ENCODE measurements around the gene SCFD2. TPM values are rescaled to one million over a fixed set of nuclear protein-coding genes. Genes with fewer than 3 reads are reported as not detected.

SCFD2 gene
- polyA plus RNA-seq, 3 donors from 2014 or later, result 13.0 to 22.8 (median 21.4) TPM

GRCh38 chr4:53130896-53131561 is 234.8 kb downstream of the SCFD2 start:
- Mint-ChIP-seq H3K4me3 (no peak overlapping the region), H3K36me3 (peaks cover 0 to 22% (median 12%) of the 10 kb centered on the region in 3 donors), H3K9me3 (peaks cover 0 to 1% (median 0%) of the 10 kb centered on the region in 6 donors), H3K27ac (no peak overlapping the region), H3K27me3 (ENCODE audit: low read depth in 3 of 3) (no peaks in the 10 kb centered on the region), H3K4me1 (no peaks in the 10 kb centered on the region)
- DNase-seq, result no peak

- Mint-ChIP-seq H3K9me3 (no peaks in the 10 kb centered on the region), H3K27ac (no peak overlapping the region), H3K4me1 (no peaks in the 10 kb centered on the region), H3K27me3 (ENCODE audit: low read depth in 3 of 3) (no peaks in the 10 kb centered on the region), H3K36me3 (peaks cover 0 to 26% (median 9%) of the 10 kb centered on the region in 3 donors), H3K4me3 (no peak overlapping the region)
- DNase-seq, result no peak
Observed at GRCh38 chr4:53128706-53129357, 237.0 kb downstream of the SCFD2 start.

GRCh38 chr4:53128231-53128630 is 237.6 kb downstream of the SCFD2 start:
- H3K4me3 Mint-ChIP-seq, result no peak overlapping the region
- H3K4me1 Mint-ChIP-seq, result no peaks in the 10 kb centered on the region
- DNase-seq, result no peak
- no peaks in the 10 kb centered on the region for H3K27me3 Mint-ChIP-seq (ENCODE audit: low read depth in 3 of 3)
- no peak overlapping the region for H3K27ac Mint-ChIP-seq
- no peaks in the 10 kb centered on the region for H3K9me3 Mint-ChIP-seq
- peaks cover 0 to 22% (median 7%) of the 10 kb centered on the region in 3 donors for H3K36me3 Mint-ChIP-seq

- no peaks in the 10 kb centered on the region for H3K9me3 Mint-ChIP-seq
- H3K4me3 Mint-ChIP-seq, result no peak overlapping the region
- H3K27ac Mint-ChIP-seq, result peak overlapping the region in 1 of 6 donors; percentile 24
- no peaks in the 10 kb centered on the region for H3K27me3 Mint-ChIP-seq (ENCODE audit: low read depth in 3 of 3)
- no peak for DNase-seq
- peaks cover 0 to 22% (median 4%) of the 10 kb centered on the region in 3 donors for H3K36me3 Mint-ChIP-seq
- no peaks in the 10 kb centered on the region for H3K4me1 Mint-ChIP-seq
Observed at GRCh38 chr4:53127365-53127764, 238.5 kb downstream of the SCFD2 start.

GRCh38 chr4:53126099-53126498 is 239.8 kb downstream of the SCFD2 start:
- DNase-seq, result no peak
- Mint-ChIP-seq H3K27ac (no peak overlapping the region), H3K27me3 (ENCODE audit: low read depth in 3 of 3) (no peaks in the 10 kb centered on the region), H3K4me1 (no peaks in the 10 kb centered on the region), H3K4me3 (no peak overlapping the region), H3K36me3 (peaks cover 0 to 15% (median under 1%) of the 10 kb centered on the region in 3 donors), H3K9me3 (no peaks in the 10 kb centered on the region)

GRCh38 chr4:53123819-53124218 is 242.0 kb downstream of the SCFD2 start:
- H3K27me3 Mint-ChIP-seq (ENCODE audit: low read depth in 3 of 3), result no peaks in the 10 kb centered on the region
- no peak overlapping the region for H3K27ac Mint-ChIP-seq
- DNase-seq, result no peak
- H3K9me3 Mint-ChIP-seq, result no peaks in the 10 kb centered on the region
- no peaks in the 10 kb centered on the region for H3K4me1 Mint-ChIP-seq
- no peak overlapping the region for H3K4me3 Mint-ChIP-seq
- H3K36me3 Mint-ChIP-seq, result peaks cover 0 to 10% (median 0%) of the 10 kb centered on the region in 3 donors

- Mint-ChIP-seq H3K4me3 (no peak overlapping the region), H3K4me1 (no peaks in the 10 kb centered on the region), H3K27me3 (ENCODE audit: low read depth in 3 of 3) (no peaks in the 10 kb centered on the region), H3K36me3 (peaks cover 0 to 7% (median 0%) of the 10 kb centered on the region in 3 donors), H3K9me3 (no peaks in the 10 kb centered on the region), H3K27ac (no peak overlapping the region)
- no peak for DNase-seq
Observed at GRCh38 chr4:53123171-53123570, 242.7 kb downstream of the SCFD2 start.

- Mint-ChIP-seq H3K4me1 (peaks cover 0 to 2% of the 10 kb centered on the region in 2 donors), H3K9me3 (no peaks in the 10 kb centered on the region), H3K4me3 (no peak overlapping the region), H3K36me3 (peaks cover 0 to 6% (median 0%) of the 10 kb centered on the region in 3 donors), H3K27me3 (ENCODE audit: low read depth in 3 of 3) (no peaks in the 10 kb centered on the region), H3K27ac (no peak overlapping the region)
- DNase-seq, result no peak
Observed at GRCh38 chr4:53122280-53123116, 243.4 kb downstream of the SCFD2 start.

GRCh38 chr4:53121264-53121865 is 244.5 kb downstream of the SCFD2 start:
- no peak for DNase-seq
- peaks cover 1 to 12% of the 10 kb centered on the region in 2 donors for H3K4me1 Mint-ChIP-seq
- no peak overlapping the region for H3K27ac Mint-ChIP-seq
- no peaks in the 10 kb centered on the region for H3K9me3 Mint-ChIP-seq
- H3K36me3 Mint-ChIP-seq, result peaks cover 0 to 6% (median 0%) of the 10 kb centered on the region in 3 donors
- no peak overlapping the region for H3K4me3 Mint-ChIP-seq
- no peaks in the 10 kb centered on the region for H3K27me3 Mint-ChIP-seq (ENCODE audit: low read depth in 3 of 3)

GRCh38 chr4:53120778-53121177 is 245.1 kb downstream of the SCFD2 start:
- Mint-ChIP-seq H3K9me3 (no peaks in the 10 kb centered on the region), H3K4me3 (no peak overlapping the region), H3K27me3 (ENCODE audit: low read depth in 3 of 3) (no peaks in the 10 kb centered on the region), H3K4me1 (peaks cover 1 to 12% of the 10 kb centered on the region in 2 donors), H3K36me3 (peaks cover 0 to 3% (median 0%) of the 10 kb centered on the region in 3 donors), H3K27ac (no peak overlapping the region)
- DNase-seq, result no peak

- H3K4me1 Mint-ChIP-seq, result peaks cover 1 to 12% of the 10 kb centered on the region in 2 donors
- no peak overlapping the region for H3K27ac Mint-ChIP-seq
- H3K27me3 Mint-ChIP-seq (ENCODE audit: low read depth in 3 of 3), result no peaks in the 10 kb centered on the region
- no peaks in the 10 kb centered on the region for H3K9me3 Mint-ChIP-seq
- peaks cover 0 to 5% (median 0%) of the 10 kb centered on the region in 3 donors for H3K36me3 Mint-ChIP-seq
- no peak overlapping the region for H3K4me3 Mint-ChIP-seq
- DNase-seq, result no peak
Observed at GRCh38 chr4:53119680-53120079, 246.2 kb downstream of the SCFD2 start.

- peaks cover 0 to 6% (median 0%) of the 10 kb centered on the region in 3 donors for H3K36me3 Mint-ChIP-seq
- peaks cover 1 to 12% of the 10 kb centered on the region in 2 donors for H3K4me1 Mint-ChIP-seq
- no peaks in the 10 kb centered on the region for H3K27me3 Mint-ChIP-seq (ENCODE audit: low read depth in 3 of 3)
- H3K9me3 Mint-ChIP-seq, result no peaks in the 10 kb centered on the region
- no peak for DNase-seq
- H3K4me3 Mint-ChIP-seq, result no peak overlapping the region
- H3K27ac Mint-ChIP-seq, result no peak overlapping the region
Observed at GRCh38 chr4:53118676-53119075, 247.2 kb downstream of the SCFD2 start.

- no peak for DNase-seq
- Mint-ChIP-seq H3K9me3 (peaks cover 0 to under 1% (median 0%) of the 10 kb centered on the region in 6 donors), H3K4me3 (no peak overlapping the region), H3K27ac (no peak overlapping the region), H3K27me3 (ENCODE audit: low read depth in 3 of 3) (no peaks in the 10 kb centered on the region), H3K36me3 (peaks cover 1 to 8% (median 6%) of the 10 kb centered on the region in 3 donors), H3K4me1 (peaks cover 1 to 12% of the 10 kb centered on the region in 2 donors)
Observed at GRCh38 chr4:53116954-53117353, 248.9 kb downstream of the SCFD2 start.

All from immature natural killer cell (primary cell).